PC-9 (cell line): ENCODE measurements around the gene SUGP1.

Experiments used
- EZH2 ChIP-seq: fragments of 200-600 bp; sonication (generic); IDR thresholded peaks from 2 replicates; pipeline ENCODE4 v1.8.0; 2017; ENCODE audit warnings: antibody characterized with exemption, low read depth
- TF ChIP-seq, protein P1 (sequence below): fragments of 200-600 bp; sonication (generic); conservative IDR thresholded peaks from 2 replicates; pipeline ENCODE4 v1.6.1; 2017; ENCODE audit warnings: mixed run types, antibody characterized with exemption, mild to moderate bottlenecking, moderate library complexity

DNA sequence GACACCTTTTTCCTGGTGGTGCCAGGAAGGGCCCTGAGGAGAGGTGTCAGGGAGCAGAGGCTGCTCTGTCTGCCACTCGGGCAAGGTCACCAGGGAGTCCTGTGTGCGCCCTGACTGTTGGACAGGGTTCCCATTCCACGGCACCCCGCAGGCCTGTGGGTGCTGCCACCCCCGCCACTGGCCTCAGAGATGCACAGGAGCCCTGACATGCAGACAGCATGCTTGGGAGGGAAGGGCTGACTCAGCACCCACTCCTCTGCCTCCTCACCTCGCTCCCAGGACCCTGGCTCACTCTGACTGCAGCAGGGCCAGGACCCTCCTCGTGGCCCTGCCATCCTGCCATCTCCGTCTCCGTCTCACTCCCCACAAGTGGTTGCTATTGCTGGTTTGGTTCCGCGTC is 25.7 kb upstream of the SUGP1 start:
- TF ChIP-seq, protein P1, sequence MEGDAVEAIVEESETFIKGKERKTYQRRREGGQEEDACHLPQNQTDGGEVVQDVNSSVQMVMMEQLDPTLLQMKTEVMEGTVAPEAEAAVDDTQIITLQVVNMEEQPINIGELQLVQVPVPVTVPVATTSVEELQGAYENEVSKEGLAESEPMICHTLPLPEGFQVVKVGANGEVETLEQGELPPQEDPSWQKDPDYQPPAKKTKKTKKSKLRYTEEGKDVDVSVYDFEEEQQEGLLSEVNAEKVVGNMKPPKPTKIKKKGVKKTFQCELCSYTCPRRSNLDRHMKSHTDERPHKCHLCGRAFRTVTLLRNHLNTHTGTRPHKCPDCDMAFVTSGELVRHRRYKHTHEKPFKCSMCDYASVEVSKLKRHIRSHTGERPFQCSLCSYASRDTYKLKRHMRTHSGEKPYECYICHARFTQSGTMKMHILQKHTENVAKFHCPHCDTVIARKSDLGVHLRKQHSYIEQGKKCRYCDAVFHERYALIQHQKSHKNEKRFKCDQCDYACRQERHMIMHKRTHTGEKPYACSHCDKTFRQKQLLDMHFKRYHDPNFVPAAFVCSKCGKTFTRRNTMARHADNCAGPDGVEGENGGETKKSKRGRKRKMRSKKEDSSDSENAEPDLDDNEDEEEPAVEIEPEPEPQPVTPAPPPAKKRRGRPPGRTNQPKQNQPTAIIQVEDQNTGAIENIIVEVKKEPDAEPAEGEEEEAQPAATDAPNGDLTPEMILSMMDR: no peak
- TF ChIP-seq EZH2: no peak
